Measurements from ENCODE around the gene PRKCA.

DNA sequence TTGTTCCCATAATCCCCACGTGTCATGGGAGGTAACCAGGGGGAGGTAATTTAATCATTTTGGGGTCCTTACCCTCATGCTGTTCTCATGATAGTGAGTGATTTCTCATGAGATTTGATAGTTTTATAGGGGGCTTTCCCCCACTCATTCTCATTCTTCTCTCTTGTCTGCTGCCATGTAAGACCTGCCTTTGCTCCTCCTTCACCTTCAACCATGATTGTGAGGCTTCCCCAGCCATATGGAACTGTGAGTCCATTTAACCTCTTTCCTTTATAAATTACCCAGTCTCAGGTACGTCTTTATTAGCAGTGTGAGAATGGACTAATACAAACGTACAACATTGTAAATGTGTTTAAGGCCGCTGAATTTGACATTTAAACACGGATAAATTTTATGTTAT, 37.7 kb upstream of the PRKCA start:
- TF ChIP-seq POLR2A (IDR thresholded peaks at IDR 0.05; ENCODE audit: low read length) (no peak), GATA1 (IDR thresholded peaks at IDR 0.05; ENCODE audit: low read depth, low read length) (no peak)

Data from erythroblast (primary cell).